Panc1 (cell line): Measurements from ENCODE around the gene PSMA6.

Experiments
- CTCF ChIP-seq: fragments of 450-650 bp; IDR thresholded peaks from 2 replicates; pipeline ENCODE4 v1.5.1; 2017; ENCODE audit warnings: mild to moderate bottlenecking
- POLR2AphosphoS5 ChIP-seq: IDR thresholded peaks from 2 replicates; pipeline ENCODE4 v1.6.1; 2012; ENCODE audit warnings: mild to moderate bottlenecking, low read depth, low read length, moderate library complexity
- SIN3A ChIP-seq: IDR thresholded peaks from 2 replicates; pipeline ENCODE4 v1.6.1; 2012; ENCODE audit warnings: low read depth, mild to moderate bottlenecking, low read length, moderate library complexity, borderline replicate concordance; ENCODE audit not compliant: insufficient read depth
- TF ChIP-seq, protein P1 (sequence below), 2 experiments: IDR thresholded peaks; 2 replicates each; pipeline ENCODE4 v1.6.1; 2011 to 2012; ENCODE audit warnings: low read depth in 2 of 2, control low read depth in 1 of 2, low read length in 1 of 2, mild to moderate bottlenecking in 1 of 2, moderate library complexity in 1 of 2; ENCODE audit not compliant: insufficient read depth in 1 of 2

GRCh38 chr14:35255711-35256110 lies 36.5 kb upstream of the PSMA6 start:
- TF ChIP-seq CTCF (no peak), POLR2AphosphoS5 (no peak), SIN3A (no peak)
- TF ChIP-seq, protein P1, sequence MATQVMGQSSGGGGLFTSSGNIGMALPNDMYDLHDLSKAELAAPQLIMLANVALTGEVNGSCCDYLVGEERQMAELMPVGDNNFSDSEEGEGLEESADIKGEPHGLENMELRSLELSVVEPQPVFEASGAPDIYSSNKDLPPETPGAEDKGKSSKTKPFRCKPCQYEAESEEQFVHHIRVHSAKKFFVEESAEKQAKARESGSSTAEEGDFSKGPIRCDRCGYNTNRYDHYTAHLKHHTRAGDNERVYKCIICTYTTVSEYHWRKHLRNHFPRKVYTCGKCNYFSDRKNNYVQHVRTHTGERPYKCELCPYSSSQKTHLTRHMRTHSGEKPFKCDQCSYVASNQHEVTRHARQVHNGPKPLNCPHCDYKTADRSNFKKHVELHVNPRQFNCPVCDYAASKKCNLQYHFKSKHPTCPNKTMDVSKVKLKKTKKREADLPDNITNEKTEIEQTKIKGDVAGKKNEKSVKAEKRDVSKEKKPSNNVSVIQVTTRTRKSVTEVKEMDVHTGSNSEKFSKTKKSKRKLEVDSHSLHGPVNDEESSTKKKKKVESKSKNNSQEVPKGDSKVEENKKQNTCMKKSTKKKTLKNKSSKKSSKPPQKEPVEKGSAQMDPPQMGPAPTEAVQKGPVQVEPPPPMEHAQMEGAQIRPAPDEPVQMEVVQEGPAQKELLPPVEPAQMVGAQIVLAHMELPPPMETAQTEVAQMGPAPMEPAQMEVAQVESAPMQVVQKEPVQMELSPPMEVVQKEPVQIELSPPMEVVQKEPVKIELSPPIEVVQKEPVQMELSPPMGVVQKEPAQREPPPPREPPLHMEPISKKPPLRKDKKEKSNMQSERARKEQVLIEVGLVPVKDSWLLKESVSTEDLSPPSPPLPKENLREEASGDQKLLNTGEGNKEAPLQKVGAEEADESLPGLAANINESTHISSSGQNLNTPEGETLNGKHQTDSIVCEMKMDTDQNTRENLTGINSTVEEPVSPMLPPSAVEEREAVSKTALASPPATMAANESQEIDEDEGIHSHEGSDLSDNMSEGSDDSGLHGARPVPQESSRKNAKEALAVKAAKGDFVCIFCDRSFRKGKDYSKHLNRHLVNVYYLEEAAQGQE (IDR thresholded peaks at IDR 0.05; ENCODE audit: insufficient read depth in 1 of 2, low read depth in 2 of 2, low read length in 1 of 2) = no peak
